Panc1 (cell line): ENCODE measurements around the gene AFF3. TPM values are rescaled to one million over a fixed set of nuclear protein-coding genes. Genes with fewer than 3 reads are reported as not detected.
"Not testable (repeated sequence)": the region's sequence is repeated elsewhere in the genome, so short reads cannot be mapped to it uniquely, and the experiment has no call there.

Experiments
- ATAC-seq: fragments of 200-7000 bp; cut with Tn5 transposase; 2 replicates; pipeline ENCODE4 v1.9.1; 2020; ENCODE audit warnings: mild to moderate bottlenecking, moderate library complexity
- BruUV-seq: library from RNA; stranded (reverse); fragments of 400-500 nt; replicated peaks from 2 replicates; lab custom pipeline; 2021; lab: Mats Ljungman, UMichigan
- CTCF ChIA-PET: fragments of 300-600 bp; sonication (Branson Sonifier 250); formaldehyde crosslinking; loops from one replicate; lab custom pipeline; 2022; ENCODE audit warnings: antibody characterized with exemption; lab: Charles Lee
- POLR2A ChIA-PET: fragments of 300-600 bp; sonication (Branson Sonifier 250); formaldehyde crosslinking; loops from one replicate; lab custom pipeline; 2022; ENCODE audit warnings: antibody characterized with exemption; lab: Charles Lee
- DNase-seq: peaks from one replicate; pipeline ENCODE4 v3.0.0-alpha.2; 2010; ENCODE audit warnings: low read depth, low spot score
- H3K27ac ChIP-seq: 2 replicates; pipeline ENCODE4 v1.5.1; 2011; ENCODE audit warnings: mild to moderate bottlenecking, low read length, inconsistent platforms
- H3K27me3 ChIP-seq: fragments of 200-500 bp; sonication (Bioruptor generic); 2 replicates; pipeline ENCODE4 v1.6.0; 2014; ENCODE audit warnings: low read length, inconsistent platforms; ENCODE audit not compliant: control insufficient read depth, insufficient read depth
- H3K36me3 ChIP-seq: fragments of 200-500 bp; sonication (Bioruptor generic); 2 replicates; pipeline ENCODE4 v1.5.1; 2014; ENCODE audit warnings: inconsistent platforms, mild to moderate bottlenecking, low read length, moderate library complexity; ENCODE audit not compliant: control insufficient read depth, insufficient read depth
- H3K4me1 ChIP-seq: 2 replicates; pipeline ENCODE4 v1.5.1; 2011; ENCODE audit warnings: inconsistent platforms, mild to moderate bottlenecking, low read length, moderate library complexity; ENCODE audit not compliant: control insufficient read depth, insufficient read depth
- H3K4me3 ChIP-seq, 2 experiments: 2 replicates each; pipeline ENCODE4 v1.5.1; 2011 to 2012; ENCODE audit warnings: low read depth in 2 of 2, low read length in 2 of 2, mild to moderate bottlenecking in 2 of 2, inconsistent platforms in 1 of 2, moderate library complexity in 1 of 2
- H3K9me3 ChIP-seq: fragments of 200-500 bp; sonication (Bioruptor generic); 2 replicates; pipeline ENCODE4 v1.5.1; 2014; ENCODE audit warnings: low read depth, mild to moderate bottlenecking, inconsistent platforms, low read length, moderate library complexity; ENCODE audit not compliant: control insufficient read depth, insufficient read depth
- POLR2AphosphoS5 ChIP-seq: IDR thresholded peaks from 2 replicates; pipeline ENCODE4 v1.6.1; 2012; ENCODE audit warnings: mild to moderate bottlenecking, low read depth, low read length, moderate library complexity
- SIN3A ChIP-seq: IDR thresholded peaks from 2 replicates; pipeline ENCODE4 v1.6.1; 2012; ENCODE audit warnings: low read depth, mild to moderate bottlenecking, low read length, moderate library complexity, borderline replicate concordance; ENCODE audit not compliant: insufficient read depth
- TCF7L2 ChIP-seq: IDR thresholded peaks from 2 replicates; pipeline ENCODE4 v1.6.1; 2011; ENCODE audit warnings: mild to moderate bottlenecking, low read depth, low read length, inconsistent platforms
- in situ Hi-C: cut with HindIII; loops from 2 replicates; pipeline ENCODE4 v1.10.0; 2016; ENCODE audit warnings: low sequenced_read_pairs, low pct_unique_long_range_greater_than_20kb
- intact Hi-C: fragments of 100-400 bp; cut with micrococcal nuclease; formaldehyde crosslinking; loops from one replicate; pipeline ENCODE4 v1.10.0; 2022; ENCODE audit not compliant: unreplicated experiment
- total RNA-seq: library from RNA; stranded (reverse); gene quantifications from one replicate; pipeline ENCODE4 v1.2.1, GENCODE V29; 2021; ENCODE audit not compliant: unreplicated experiment
- TF ChIP-seq, protein P1 (sequence below), 2 experiments: IDR thresholded peaks; 2 replicates each; pipeline ENCODE4 v1.6.1; 2011 to 2012; ENCODE audit warnings: low read depth in 2 of 2, control low read depth in 1 of 2, low read length in 1 of 2, mild to moderate bottlenecking in 1 of 2, moderate library complexity in 1 of 2; ENCODE audit not compliant: insufficient read depth in 1 of 2
- TF ChIP-seq, protein P2 (sequence below): fragments of 450-650 bp; IDR thresholded peaks from 2 replicates; pipeline ENCODE4 v1.5.1; 2017; ENCODE audit warnings: mild to moderate bottlenecking

Gene AFF3
- total RNA-seq, 1 experiment from 2014 or later: 2.2 TPM

GRCh38 chr2:99775585-99775984, 366.8 kb downstream of the AFF3 start:
- Histone ChIP-seq H3K9me3 (no peaks in the 10 kb centered on the region), H3K27me3 (peaks cover 3% of the 10 kb centered on the region), H3K4me3 (no peak overlapping the region), H3K4me1 (no peaks in the 10 kb centered on the region), H3K27ac (no peak overlapping the region), H3K36me3 (no peaks in the 10 kb centered on the region)
- in situ Hi-C loops (no loop called here), intact Hi-C loops (no loop called here)
- CTCF ChIA-PET: no interaction called here
- ATAC-seq: no peak
- no TSS peak for BruUV-seq
- DNase-seq: no peak
- POLR2A ChIA-PET: no interaction called here
- TF ChIP-seq, protein P1, sequence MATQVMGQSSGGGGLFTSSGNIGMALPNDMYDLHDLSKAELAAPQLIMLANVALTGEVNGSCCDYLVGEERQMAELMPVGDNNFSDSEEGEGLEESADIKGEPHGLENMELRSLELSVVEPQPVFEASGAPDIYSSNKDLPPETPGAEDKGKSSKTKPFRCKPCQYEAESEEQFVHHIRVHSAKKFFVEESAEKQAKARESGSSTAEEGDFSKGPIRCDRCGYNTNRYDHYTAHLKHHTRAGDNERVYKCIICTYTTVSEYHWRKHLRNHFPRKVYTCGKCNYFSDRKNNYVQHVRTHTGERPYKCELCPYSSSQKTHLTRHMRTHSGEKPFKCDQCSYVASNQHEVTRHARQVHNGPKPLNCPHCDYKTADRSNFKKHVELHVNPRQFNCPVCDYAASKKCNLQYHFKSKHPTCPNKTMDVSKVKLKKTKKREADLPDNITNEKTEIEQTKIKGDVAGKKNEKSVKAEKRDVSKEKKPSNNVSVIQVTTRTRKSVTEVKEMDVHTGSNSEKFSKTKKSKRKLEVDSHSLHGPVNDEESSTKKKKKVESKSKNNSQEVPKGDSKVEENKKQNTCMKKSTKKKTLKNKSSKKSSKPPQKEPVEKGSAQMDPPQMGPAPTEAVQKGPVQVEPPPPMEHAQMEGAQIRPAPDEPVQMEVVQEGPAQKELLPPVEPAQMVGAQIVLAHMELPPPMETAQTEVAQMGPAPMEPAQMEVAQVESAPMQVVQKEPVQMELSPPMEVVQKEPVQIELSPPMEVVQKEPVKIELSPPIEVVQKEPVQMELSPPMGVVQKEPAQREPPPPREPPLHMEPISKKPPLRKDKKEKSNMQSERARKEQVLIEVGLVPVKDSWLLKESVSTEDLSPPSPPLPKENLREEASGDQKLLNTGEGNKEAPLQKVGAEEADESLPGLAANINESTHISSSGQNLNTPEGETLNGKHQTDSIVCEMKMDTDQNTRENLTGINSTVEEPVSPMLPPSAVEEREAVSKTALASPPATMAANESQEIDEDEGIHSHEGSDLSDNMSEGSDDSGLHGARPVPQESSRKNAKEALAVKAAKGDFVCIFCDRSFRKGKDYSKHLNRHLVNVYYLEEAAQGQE (IDR thresholded peaks at IDR 0.05; ENCODE audit: insufficient read depth in 1 of 2, low read depth in 2 of 2, low read length in 1 of 2): no peak

GRCh38 chr2:99773642-99774041, 368.7 kb downstream of the AFF3 start:
- CTCF ChIA-PET, H3K4me1 ChIP-seq, H3K9me3 ChIP-seq, H3K4me3 ChIP-seq, intact Hi-C loops, ATAC-seq, BruUV-seq, DNase-seq, H3K27me3 ChIP-seq, in situ Hi-C loops, POLR2A ChIA-PET, H3K36me3 ChIP-seq, H3K27ac ChIP-seq: not testable (repeated sequence)

GRCh38 chr2:99772591-99773331, 369.6 kb downstream of the AFF3 start:
- POLR2A ChIA-PET: no interaction called here
- no TSS peak for BruUV-seq

More at GRCh38 chr2:99772591-99773331, 369.6 kb downstream of the AFF3 start:
- CTCF ChIA-PET: no interaction called here
- Histone ChIP-seq H3K27me3 (no peaks in the 10 kb centered on the region), H3K9me3 (no peaks in the 10 kb centered on the region), H3K4me1 (no peaks in the 10 kb centered on the region), H3K4me3 (no peak overlapping the region), H3K27ac (no peak overlapping the region), H3K36me3 (no peaks in the 10 kb centered on the region)
- intact Hi-C loops (no loop called here), in situ Hi-C loops (no loop called here)
- ATAC-seq: no peak
- DNase-seq: no peak
- TF ChIP-seq, protein P1 (IDR thresholded peaks at IDR 0.05; ENCODE audit: insufficient read depth in 1 of 2, low read depth in 2 of 2, low read length in 1 of 2): no peak
- TF ChIP-seq, protein P2, sequence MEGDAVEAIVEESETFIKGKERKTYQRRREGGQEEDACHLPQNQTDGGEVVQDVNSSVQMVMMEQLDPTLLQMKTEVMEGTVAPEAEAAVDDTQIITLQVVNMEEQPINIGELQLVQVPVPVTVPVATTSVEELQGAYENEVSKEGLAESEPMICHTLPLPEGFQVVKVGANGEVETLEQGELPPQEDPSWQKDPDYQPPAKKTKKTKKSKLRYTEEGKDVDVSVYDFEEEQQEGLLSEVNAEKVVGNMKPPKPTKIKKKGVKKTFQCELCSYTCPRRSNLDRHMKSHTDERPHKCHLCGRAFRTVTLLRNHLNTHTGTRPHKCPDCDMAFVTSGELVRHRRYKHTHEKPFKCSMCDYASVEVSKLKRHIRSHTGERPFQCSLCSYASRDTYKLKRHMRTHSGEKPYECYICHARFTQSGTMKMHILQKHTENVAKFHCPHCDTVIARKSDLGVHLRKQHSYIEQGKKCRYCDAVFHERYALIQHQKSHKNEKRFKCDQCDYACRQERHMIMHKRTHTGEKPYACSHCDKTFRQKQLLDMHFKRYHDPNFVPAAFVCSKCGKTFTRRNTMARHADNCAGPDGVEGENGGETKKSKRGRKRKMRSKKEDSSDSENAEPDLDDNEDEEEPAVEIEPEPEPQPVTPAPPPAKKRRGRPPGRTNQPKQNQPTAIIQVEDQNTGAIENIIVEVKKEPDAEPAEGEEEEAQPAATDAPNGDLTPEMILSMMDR: no peak
- TF ChIP-seq SIN3A (no peak), TCF7L2 (no peak), POLR2AphosphoS5 (no peak)
